ENCODE measurements around the gene TMEM30A. TPM values are rescaled to one million over a fixed set of nuclear protein-coding genes. Genes with fewer than 3 reads are reported as not detected.
A peak's percentile ranks its signal among the peaks of the same experiment; 100 is the strongest.

TMEM30A gene
- total RNA-seq, 4 donors from 2014 or later = 25.6 to 51.5 (median 37.9) TPM

GRCh38 chr6:75221116-75221515, 63.5 kb downstream of the TMEM30A start:
- Histone ChIP-seq H3K27me3 (no peaks in the 10 kb centered on the region), H3K27ac (no peak overlapping the region), H3K4me1 (no peaks in the 10 kb centered on the region), H3K36me3 (no peaks in the 10 kb centered on the region), H3K9me3 (no peaks in the 10 kb centered on the region), H3K4me3 (no peak overlapping the region)
- DNase-seq = no peak
- TF ChIP-seq CTCF (IDR thresholded peaks at IDR 0.05) = no peak
- TF ChIP-seq POLR2A (IDR thresholded peaks at IDR 0.05) = no peak

- H3K9me3 ChIP-seq = no peaks in the 10 kb centered on the region
- H3K4me3 ChIP-seq = no peak overlapping the region
- no peak for DNase-seq
- H3K4me1 ChIP-seq = no peaks in the 10 kb centered on the region
- H3K27me3 ChIP-seq = no peaks in the 10 kb centered on the region
- H3K36me3 ChIP-seq = no peaks in the 10 kb centered on the region
- no peak overlapping the region for H3K27ac ChIP-seq
- no peak for TF ChIP-seq CTCF (IDR thresholded peaks at IDR 0.05)
- TF ChIP-seq POLR2A (IDR thresholded peaks at IDR 0.05) = no peak
Observed at GRCh38 chr6:75220357-75220756, 64.2 kb downstream of the TMEM30A start.

GRCh38 chr6:75219263-75219662, 65.3 kb downstream of the TMEM30A start:
- no peak for TF ChIP-seq CTCF (IDR thresholded peaks at IDR 0.05)
- no peak for TF ChIP-seq POLR2A (IDR thresholded peaks at IDR 0.05)
- Histone ChIP-seq H3K9me3 (no peaks in the 10 kb centered on the region), H3K4me3 (no peak overlapping the region), H3K4me1 (no peaks in the 10 kb centered on the region), H3K27me3 (no peaks in the 10 kb centered on the region), H3K27ac (no peak overlapping the region), H3K36me3 (no peaks in the 10 kb centered on the region)
- no peak for DNase-seq

- no peak for DNase-seq
Observed at GRCh38 chr6:75217193-75217592, 67.4 kb downstream of the TMEM30A start.

DNA sequence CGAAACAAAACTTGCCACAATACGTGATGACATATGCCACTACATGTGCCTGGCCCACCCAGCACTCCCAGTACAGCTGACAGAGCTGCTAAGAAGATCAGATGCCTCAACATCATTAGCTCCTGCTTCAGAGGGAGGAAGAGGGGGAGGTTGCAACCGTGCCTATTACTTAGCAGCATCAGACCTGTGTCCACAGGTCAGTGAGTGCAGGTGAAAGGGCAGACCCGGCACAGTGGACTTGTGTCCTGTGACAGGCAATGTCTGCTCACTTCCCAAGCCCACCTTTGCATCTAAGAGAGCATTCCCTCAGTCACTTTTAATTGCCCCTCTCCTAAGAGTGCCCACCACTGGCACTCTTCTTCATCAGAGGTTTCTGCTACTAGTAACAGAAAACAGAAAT, 69.3 kb downstream of the TMEM30A start:
- no peaks in the 10 kb centered on the region for H3K27me3 ChIP-seq
- no peak overlapping the region for H3K27ac ChIP-seq
- no peak overlapping the region for H3K4me3 ChIP-seq
- no peak for DNase-seq
- TF ChIP-seq CTCF (IDR thresholded peaks at IDR 0.05) (no peak), POLR2A (IDR thresholded peaks at IDR 0.05) (no peak)
- H3K4me1 ChIP-seq = no peaks in the 10 kb centered on the region
- no peaks in the 10 kb centered on the region for H3K36me3 ChIP-seq
- no peaks in the 10 kb centered on the region for H3K9me3 ChIP-seq

More at GRCh38 chr6:75217193-75217592, 67.4 kb downstream of the TMEM30A start:
- TF ChIP-seq POLR2A (IDR thresholded peaks at IDR 0.05) (no peak), CTCF (IDR thresholded peaks at IDR 0.05) (no peak)
- Histone ChIP-seq H3K4me3 (no peak overlapping the region), H3K9me3 (no peaks in the 10 kb centered on the region), H3K36me3 (no peaks in the 10 kb centered on the region), H3K27me3 (no peaks in the 10 kb centered on the region), H3K4me1 (no peaks in the 10 kb centered on the region), H3K27ac (peak overlapping the region in 1 of 4 donors; percentile 14)

DNA sequence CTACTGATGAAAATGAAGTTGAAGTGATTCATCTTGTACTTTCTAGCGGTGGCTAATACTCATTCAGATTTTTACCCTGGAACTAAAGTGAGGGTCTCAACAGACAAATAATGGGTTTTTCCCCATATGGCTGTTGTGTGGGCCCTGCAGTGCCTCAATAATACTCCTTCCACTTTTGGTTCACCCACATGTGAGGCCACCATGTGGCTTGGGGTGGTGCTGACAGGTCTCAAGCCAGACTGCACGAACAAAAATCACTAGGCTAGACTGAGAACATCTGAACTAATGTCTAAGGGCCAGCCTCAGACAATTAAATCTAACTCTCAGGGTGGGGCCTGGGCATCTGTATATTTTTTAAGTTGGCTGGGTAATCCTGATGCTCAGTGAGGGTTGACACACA, 70.9 kb downstream of the TMEM30A start:
- no peak for TF ChIP-seq CTCF (IDR thresholded peaks at IDR 0.05)
- TF ChIP-seq POLR2A (IDR thresholded peaks at IDR 0.05) = no peak
- no peak for DNase-seq
- Histone ChIP-seq H3K4me1 (peaks cover 0 to under 1% (median 0%) of the 10 kb centered on the region in 4 donors), H3K36me3 (no peaks in the 10 kb centered on the region), H3K27ac (no peak overlapping the region), H3K27me3 (no peaks in the 10 kb centered on the region), H3K9me3 (no peaks in the 10 kb centered on the region), H3K4me3 (no peak overlapping the region)
